ENCODE measurements around the gene TFF2. TPM values are rescaled to one million over a fixed set of nuclear protein-coding genes. Genes with fewer than 3 reads are reported as not detected.
A peak's percentile ranks its signal among the peaks of the same experiment; 100 is the strongest.

Gene TFF2
- total and polyA plus RNA-seq, 2 of the 4 experiments (the other 2 are of a cell fraction) = not detected

DNA sequence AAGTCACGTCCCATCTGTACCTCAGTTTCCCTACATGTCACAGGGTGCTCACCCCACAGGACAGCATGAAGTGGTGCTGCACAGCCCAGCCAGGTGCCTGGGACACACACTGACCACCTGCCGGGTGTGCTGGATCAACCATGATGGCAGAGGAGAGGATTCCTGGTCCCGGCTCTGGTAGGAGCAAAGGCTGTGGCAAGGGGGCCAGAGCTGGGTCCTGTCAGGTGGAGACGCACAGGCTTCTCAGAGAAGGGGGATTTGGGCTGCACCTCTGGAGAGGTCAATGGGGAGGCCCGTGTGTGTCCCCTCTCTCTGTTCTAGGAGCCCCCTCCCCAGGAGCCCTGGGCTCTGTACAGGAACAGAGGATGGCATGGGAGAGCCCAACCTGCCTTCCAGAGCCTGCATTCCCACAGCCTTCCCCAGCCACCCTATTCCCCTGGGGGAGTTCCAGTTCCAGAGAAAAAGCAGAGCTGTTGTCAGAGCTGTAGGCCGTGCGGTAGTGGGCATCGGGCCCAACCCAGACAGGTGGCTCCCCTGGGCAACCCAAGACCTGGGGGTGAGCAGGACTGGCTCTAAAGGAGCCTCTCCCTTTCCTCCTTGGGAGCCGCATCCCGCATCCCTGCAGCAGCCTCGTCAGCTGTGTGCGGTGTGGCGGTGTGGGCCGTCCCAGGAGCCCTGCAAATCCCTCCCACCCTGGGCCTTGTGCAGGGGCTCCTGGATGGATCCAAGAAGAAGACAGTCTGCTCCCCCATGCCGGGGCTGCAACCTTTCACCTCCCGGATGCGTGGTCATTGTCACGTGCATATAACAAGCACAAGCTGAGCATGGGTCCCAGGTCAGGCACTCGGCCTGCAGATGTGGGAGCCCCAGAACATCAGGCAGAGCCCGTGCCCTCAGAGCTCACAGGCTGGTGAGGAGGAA is 32.7 kb downstream of the TFF2 start:
- Histone ChIP-seq H3K4me3 (ENCODE audit: insufficient read depth, low read depth, low read length) (no peak overlapping the region), H2BK120ac (ENCODE audit: low read depth, low read length) (no peak overlapping the region), H3K18ac (ENCODE audit: low read depth, low read length) (no peak overlapping the region), H3K27me3 (ENCODE audit: control insufficient read depth, insufficient read depth, low read length) (peaks cover 44% of the 10 kb centered on the region), H3K4me2 (ENCODE audit: low read depth, low read length) (no peak overlapping the region), H3K9ac (ENCODE audit: low read depth, low read length) (no peak overlapping the region), H3K4me1 (ENCODE audit: control insufficient read depth, insufficient read depth, low read length) (no peaks in the 10 kb centered on the region), H2BK5ac (ENCODE audit: low read depth, low read length, poor library complexity, severe bottlenecking) (no peak overlapping the region), H2BK20ac (ENCODE audit: low read depth, low read length) (no peak overlapping the region), H3K9me3 (ENCODE audit: control insufficient read depth, insufficient read depth, low read length) (no peaks in the 10 kb centered on the region), H3K27ac (ENCODE audit: insufficient read depth, low read length) (no peak overlapping the region), H4K5ac (ENCODE audit: low read depth, low read length) (no peak overlapping the region), H3K79me1 (ENCODE audit: low read depth in 1 of 2, low read length in 2 of 2) (no peaks in the 10 kb centered on the region), H3K9me1 (ENCODE audit: insufficient read depth, low read length) (no peaks in the 10 kb centered on the region), H4K20me1 (ENCODE audit: insufficient read depth, low read length) (no peaks in the 10 kb centered on the region; the same call in 1 of the 2 replicates), H2AK9ac (replicated peaks; ENCODE audit: low read depth, low read length, poor library complexity) (peak overlapping the region; percentile 72), H3K23ac (ENCODE audit: low read depth, low read length) (no peak overlapping the region), H3K4ac (ENCODE audit: low read depth, low read length) (no peak overlapping the region), H4K91ac (ENCODE audit: insufficient read depth, low read depth, low read length) (no peak overlapping the region), H4K8ac (ENCODE audit: low read depth in 2 of 2, low read length in 2 of 2) (no peak overlapping the region), H3K14ac (replicated peaks; ENCODE audit: low read depth, low read length) (no peak overlapping the region), H3K56ac (ENCODE audit: extremely low read depth, insufficient read depth, low read length) (no peak overlapping the region), H2AK5ac (ENCODE audit: low read depth, low read length) (no peak overlapping the region), H2BK15ac (ENCODE audit: low read depth, low read length) (no peak overlapping the region), H2AFZ (replicated peaks; ENCODE audit: low read length, poor library complexity) (peak overlapping the region; percentile 51), H3K36me3 (ENCODE audit: control insufficient read depth, insufficient read depth, low read length) (no peaks in the 10 kb centered on the region)
- no TSS peak for BruUV-seq (replicated peaks)
- intact Hi-C loops (cut with micrococcal nuclease) (no loop called here), in situ Hi-C loops (cut with MboI; ENCODE audit: low sequenced_read_pairs) (no loop called here), dilution Hi-C loops (cut with HindIII; ENCODE audit: low sequenced_read_pairs, unreplicated experiment) (no loop called here)
- 71% methylated on average over 3 of the region's 20 CpGs; no CpG with 5 or more reads in 1 of the 2 experiments for WGBS, 2 experiments (ENCODE audit: extremely low coverage in 2 of 2, insufficient read length in 1 of 2)
- ChIA-PET CTCF (no interaction called here), POLR2A (ENCODE audit: unreplicated experiment) (no interaction called here)
- ATAC-seq (ENCODE audit: low read depth) (no peak), DNase-seq (no peak)
- TF ChIP-seq, protein P1, sequence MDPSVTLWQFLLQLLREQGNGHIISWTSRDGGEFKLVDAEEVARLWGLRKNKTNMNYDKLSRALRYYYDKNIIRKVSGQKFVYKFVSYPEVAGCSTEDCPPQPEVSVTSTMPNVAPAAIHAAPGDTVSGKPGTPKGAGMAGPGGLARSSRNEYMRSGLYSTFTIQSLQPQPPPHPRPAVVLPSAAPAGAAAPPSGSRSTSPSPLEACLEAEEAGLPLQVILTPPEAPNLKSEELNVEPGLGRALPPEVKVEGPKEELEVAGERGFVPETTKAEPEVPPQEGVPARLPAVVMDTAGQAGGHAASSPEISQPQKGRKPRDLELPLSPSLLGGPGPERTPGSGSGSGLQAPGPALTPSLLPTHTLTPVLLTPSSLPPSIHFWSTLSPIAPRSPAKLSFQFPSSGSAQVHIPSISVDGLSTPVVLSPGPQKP (IDR thresholded peaks at IDR 0.05; ENCODE audit: borderline replicate concordance, low read depth, low read length) = no peak
- no peak for TF ChIP-seq MAFK (IDR thresholded peaks at IDR 0.05; ENCODE audit: low read depth, low read length)
- no peak for TF ChIP-seq CEBPB (IDR thresholded peaks at IDR 0.05; ENCODE audit: low read depth, low read length)
- no peak for TF ChIP-seq CTCF (conservative IDR thresholded peaks at IDR 0.05; ENCODE audit: low read depth, low read length)
- no peak for TF ChIP-seq MXI1 (IDR thresholded peaks at IDR 0.05; ENCODE audit: borderline replicate concordance, low read depth, low read length)
- TF ChIP-seq RCOR1 (IDR thresholded peaks at IDR 0.05; ENCODE audit: insufficient replicate concordance, low read length) = no peak
- no peak for TF ChIP-seq BHLHE40 (IDR thresholded peaks at IDR 0.05; ENCODE audit: low read depth, low read length)
